BE2C (cell line): ENCODE data around the gene AMBRA1.

Experiments
- DNase-seq: peaks from one replicate; pipeline ENCODE4 v3.0.0-alpha.2; 2020
- H3K27me3 ChIP-seq: fragments of 250-450 bp; sonication (Bioruptor Pico); 2 replicates; pipeline ENCODE4 v1.5.1; 2020; ENCODE audit warnings: mild to moderate bottlenecking
- H3K36me3 ChIP-seq: fragments of 250-450 bp; sonication (Bioruptor Pico); 2 replicates; pipeline ENCODE4 v1.5.1; 2020; ENCODE audit warnings: mild to moderate bottlenecking
- H3K4me1 ChIP-seq: fragments of 250-450 bp; sonication (Bioruptor Pico); 2 replicates; pipeline ENCODE4 v1.5.1; 2020
- H3K4me3 ChIP-seq: 2 replicates; pipeline ENCODE4 v1.5.1; 2011; ENCODE audit warnings: low read depth, low read length
- H3K9me3 ChIP-seq: fragments of 250-450 bp; sonication (Bioruptor Pico); 2 replicates; pipeline ENCODE4 v1.5.1; 2020
- TF ChIP-seq, protein P1 (sequence below): IDR thresholded peaks from 2 replicates; pipeline ENCODE4 v1.5.1; 2012; ENCODE audit warnings: mild to moderate bottlenecking, low read depth, low read length

The AMBRA1 gene

DNA sequence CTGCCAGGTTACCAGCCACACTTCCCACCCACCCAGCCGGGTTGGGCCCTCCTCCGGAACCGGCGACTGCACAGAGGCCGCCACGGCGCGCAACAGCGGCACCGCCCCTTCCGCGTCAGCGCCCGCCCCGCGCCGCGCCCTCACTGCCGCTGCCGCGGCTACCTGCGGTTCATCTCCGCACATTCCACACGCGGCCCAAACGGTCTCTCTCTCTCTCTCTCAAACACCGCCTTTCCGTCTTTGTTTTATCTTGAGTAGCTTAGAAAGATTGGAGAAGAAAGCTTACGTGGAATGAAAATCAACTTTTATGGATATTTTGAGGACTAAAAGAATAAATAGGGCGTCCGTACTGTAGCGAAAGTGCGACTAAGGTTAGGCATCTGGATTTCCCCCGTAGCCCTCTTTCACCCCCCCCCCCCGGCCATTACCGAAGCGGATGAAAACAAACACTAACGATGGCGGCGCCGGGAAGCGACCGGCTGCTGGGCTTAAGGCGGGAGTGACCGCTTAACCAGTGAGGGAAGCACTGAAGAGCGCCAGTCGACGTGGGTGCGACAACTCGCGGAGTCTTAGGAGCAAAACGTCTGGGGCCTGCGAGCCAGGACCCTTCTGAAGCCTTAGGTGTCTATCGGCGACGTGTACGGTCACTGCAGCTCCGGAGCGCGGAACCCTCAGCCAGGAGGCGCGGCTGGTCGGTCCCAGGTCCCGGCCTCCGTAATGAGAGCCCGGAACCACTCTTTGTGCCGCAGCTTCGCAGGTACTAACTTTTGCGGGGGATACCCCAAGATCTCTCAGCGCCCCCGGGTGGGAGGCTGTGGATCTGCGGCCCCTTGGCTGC, 23.5 kb upstream of the AMBRA1 start, which contains the start of the genes ATG13 and HARBI1:
ATG13 (plus strand) TSS at position 420 of the 838 bp plus-strand sequence. CDS start 26,739 bp downstream, outside the sequence.
HARBI1 (minus strand) TSS at position 94 of the 838 bp plus-strand sequence. CDS start 990 bp downstream, outside the sequence.
- H3K4me1 ChIP-seq: no peaks in the 10 kb centered on the region
- H3K9me3 ChIP-seq: no peaks in the 10 kb centered on the region
- peak; percentile 86 for DNase-seq
- H3K4me3 ChIP-seq: peak within 1 kb of the TSS; percentile 90
- no peaks in the 10 kb centered on the region for H3K27me3 ChIP-seq
- H3K36me3 ChIP-seq: no peaks in the 10 kb centered on the region
- TF ChIP-seq, protein P1, sequence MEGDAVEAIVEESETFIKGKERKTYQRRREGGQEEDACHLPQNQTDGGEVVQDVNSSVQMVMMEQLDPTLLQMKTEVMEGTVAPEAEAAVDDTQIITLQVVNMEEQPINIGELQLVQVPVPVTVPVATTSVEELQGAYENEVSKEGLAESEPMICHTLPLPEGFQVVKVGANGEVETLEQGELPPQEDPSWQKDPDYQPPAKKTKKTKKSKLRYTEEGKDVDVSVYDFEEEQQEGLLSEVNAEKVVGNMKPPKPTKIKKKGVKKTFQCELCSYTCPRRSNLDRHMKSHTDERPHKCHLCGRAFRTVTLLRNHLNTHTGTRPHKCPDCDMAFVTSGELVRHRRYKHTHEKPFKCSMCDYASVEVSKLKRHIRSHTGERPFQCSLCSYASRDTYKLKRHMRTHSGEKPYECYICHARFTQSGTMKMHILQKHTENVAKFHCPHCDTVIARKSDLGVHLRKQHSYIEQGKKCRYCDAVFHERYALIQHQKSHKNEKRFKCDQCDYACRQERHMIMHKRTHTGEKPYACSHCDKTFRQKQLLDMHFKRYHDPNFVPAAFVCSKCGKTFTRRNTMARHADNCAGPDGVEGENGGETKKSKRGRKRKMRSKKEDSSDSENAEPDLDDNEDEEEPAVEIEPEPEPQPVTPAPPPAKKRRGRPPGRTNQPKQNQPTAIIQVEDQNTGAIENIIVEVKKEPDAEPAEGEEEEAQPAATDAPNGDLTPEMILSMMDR: peak; percentile 61

DNA sequence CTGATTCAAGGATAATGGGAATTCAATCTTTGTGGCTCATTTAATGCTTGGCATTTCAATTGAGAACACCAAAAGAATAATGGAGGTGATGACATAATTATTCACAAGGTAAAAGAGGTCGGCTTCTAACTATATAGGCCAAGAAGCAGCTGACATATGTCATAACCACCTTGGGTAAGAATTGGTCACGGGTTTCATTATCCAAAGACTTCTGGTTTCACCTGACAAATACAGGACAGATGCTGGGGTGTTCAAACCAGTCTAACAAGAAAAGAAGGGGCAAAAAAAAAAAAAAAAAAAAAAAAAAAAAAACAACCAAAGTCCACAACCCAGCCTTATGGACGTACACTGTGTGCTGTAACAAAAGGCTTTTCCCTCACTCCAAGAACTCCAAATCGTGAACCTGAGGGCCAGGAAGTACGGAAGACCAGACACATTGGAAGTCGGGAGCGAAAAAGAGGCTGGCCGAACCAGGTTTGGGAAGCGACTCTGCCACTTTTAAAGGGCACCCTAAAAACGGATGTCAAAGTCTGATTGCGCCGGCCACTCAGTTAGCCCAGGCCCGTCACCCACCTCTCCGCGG, 22.8 kb upstream of the AMBRA1 start:
- H3K36me3 ChIP-seq: no peaks in the 10 kb centered on the region
- H3K4me3 ChIP-seq: peak overlapping the region; percentile 90
- no peaks in the 10 kb centered on the region for H3K4me1 ChIP-seq
- H3K27me3 ChIP-seq: no peaks in the 10 kb centered on the region
- no peaks in the 10 kb centered on the region for H3K9me3 ChIP-seq
- TF ChIP-seq, protein P1: no peak
- DNase-seq: no peak

DNA sequence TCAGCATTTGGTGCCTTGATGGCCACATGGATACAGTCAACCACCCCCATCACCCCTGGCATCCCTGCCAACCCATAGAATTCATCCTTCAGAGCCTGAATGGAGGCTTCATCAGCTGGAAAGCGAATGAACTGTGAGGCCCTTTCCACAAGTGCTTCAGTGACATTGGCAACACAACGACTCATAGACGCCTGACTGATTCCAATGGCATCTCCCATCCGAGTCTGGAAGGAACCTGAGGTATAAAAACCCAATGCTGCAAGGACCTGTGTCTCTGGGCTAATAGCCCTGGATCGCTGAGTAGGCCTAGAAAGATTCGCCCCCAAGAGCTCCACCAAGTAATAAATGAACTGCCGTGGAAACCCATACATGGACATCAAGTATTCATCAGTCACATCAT, 21.9 kb upstream of the AMBRA1 start:
- no peak for DNase-seq

DNA sequence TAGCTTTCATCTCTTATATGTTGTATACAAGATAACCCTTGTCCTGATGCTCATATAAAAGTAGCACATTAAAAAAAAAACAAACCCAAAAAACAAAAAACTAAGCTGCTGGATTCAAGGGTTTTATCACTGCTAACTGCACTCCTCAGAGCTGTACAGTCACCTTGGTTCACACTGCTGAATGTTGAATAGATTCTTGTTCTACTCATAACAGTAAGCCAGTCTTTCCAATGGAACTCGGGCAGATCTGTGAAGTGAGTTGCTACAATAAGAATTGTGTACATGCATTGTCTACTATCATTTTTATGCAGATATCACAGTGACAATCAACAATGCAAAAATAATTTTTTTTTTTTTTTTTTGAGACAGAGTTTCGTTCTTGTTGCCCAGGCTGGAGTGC, 18.5 kb upstream of the AMBRA1 start:
- TF ChIP-seq, protein P1: no peak
- Histone ChIP-seq H3K9me3 (no peaks in the 10 kb centered on the region), H3K36me3 (no peaks in the 10 kb centered on the region), H3K4me3 (no peak overlapping the region), H3K4me1 (no peaks in the 10 kb centered on the region), H3K27me3 (no peaks in the 10 kb centered on the region)
- no peak for DNase-seq

More for the DNA sequence above, 21.9 kb upstream of the AMBRA1 start:
- Histone ChIP-seq H3K9me3 (no peaks in the 10 kb centered on the region), H3K4me1 (no peaks in the 10 kb centered on the region), H3K4me3 (no peak overlapping the region), H3K36me3 (no peaks in the 10 kb centered on the region), H3K27me3 (no peaks in the 10 kb centered on the region)
- TF ChIP-seq, protein P1: no peak

DNA sequence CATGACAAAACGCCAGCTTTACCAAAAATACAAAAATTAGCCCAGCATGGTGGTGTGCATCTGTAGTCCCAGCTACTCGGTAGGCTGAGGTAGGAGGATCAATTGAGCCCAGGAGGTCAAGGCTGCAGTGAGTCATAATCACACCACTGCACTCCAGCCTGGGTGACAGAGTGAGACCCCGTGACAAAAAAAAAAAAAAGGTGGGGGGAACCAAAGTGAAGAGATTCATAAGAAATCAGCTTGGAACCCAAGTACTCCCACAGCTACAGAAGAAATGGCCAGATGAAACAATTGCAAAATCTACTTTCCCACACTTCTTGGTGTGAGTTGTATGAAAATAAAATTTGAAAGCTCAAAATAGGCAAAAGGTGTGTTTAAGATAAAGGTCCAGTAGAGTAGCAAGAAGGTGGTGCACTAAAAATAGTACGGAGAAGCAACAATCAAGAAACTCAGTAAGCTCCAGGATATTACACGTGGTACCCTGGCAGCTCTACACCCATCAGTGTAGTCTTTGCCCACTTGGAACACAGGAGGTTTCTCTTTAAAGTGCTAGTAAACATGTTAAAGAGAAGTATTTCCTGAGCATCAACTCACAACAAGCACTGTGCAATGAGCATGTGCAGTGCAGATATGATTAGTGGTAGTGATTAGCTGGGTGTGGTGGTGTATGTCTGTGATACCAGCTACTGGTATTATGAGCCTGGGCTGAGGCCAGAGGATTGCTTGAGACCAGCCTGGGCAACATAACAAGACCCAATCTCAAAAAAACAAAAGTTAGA, 17.9 kb upstream of the AMBRA1 start:
- no peaks in the 10 kb centered on the region for H3K36me3 ChIP-seq
- H3K4me1 ChIP-seq: no peaks in the 10 kb centered on the region
- TF ChIP-seq, protein P1: no peak
- H3K4me3 ChIP-seq: no peak overlapping the region
- DNase-seq: no peak
- H3K9me3 ChIP-seq: no peaks in the 10 kb centered on the region
- H3K27me3 ChIP-seq: no peaks in the 10 kb centered on the region
